ENCODE measurements around the gene MED6. TPM values are rescaled to one million over a fixed set of nuclear protein-coding genes. Genes with fewer than 3 reads are reported as not detected.

MED6 gene
- total RNA-seq, 1 experiment from 2014 or later = 36.6 TPM

DNA sequence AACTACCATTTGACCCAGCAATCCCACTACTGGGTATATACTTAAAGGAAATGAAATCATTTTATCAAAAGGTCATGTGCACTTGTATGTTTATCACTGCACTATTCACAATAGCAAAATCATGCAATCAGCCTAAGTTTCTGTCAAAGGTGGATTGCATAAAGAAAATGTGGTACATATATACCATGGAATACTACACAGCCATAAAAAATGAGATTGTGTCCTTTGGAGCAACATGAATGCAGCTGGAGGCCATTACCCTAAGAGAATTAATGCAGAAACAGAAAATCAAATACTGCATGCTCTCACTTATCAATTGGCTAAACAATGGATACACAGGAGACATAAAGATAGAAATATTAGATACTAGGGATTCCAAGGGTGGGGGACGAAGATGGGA is 27.4 kb downstream of the MED6 start:
- no peak for DNase-seq (ENCODE audit: low read depth in 1 of 2, low spot score in 2 of 2)
- Histone ChIP-seq H3K27ac (no peak overlapping the region), H3K4me1 (replicated peaks) (no peaks in the 10 kb centered on the region), H3K27me3 (replicated peaks) (no peaks in the 10 kb centered on the region), H3K36me3 (no peaks in the 10 kb centered on the region; the same call in 1 of the 2 replicates), H3K9me3 (replicated peaks) (no peaks in the 10 kb centered on the region), H3K4me3 (no peak overlapping the region)

DNA sequence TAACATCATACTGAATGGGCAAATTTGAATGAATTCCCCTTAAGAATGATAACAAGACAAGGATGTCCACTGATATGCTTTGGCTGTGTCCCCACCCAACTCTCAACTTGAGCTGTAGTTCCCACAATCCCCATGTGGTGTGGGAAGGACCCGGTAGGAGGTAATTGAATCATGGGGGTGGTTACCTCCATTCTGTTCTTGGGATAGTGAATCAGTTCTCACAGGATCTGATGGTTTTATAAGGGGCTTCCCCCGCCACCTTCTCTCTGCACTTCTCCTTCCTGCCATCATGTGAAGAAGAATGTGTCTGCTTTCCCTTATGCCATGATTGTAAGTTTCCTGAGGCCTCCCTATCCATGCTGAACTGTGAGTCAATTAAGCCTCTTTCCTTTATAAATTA is 29.3 kb downstream of the MED6 start:
- H3K4me3 ChIP-seq = no peak overlapping the region
- no peaks in the 10 kb centered on the region; the same call in 1 of the 2 replicates for H3K36me3 ChIP-seq
- no peak overlapping the region for H3K27ac ChIP-seq
- H3K4me1 ChIP-seq (replicated peaks) = no peaks in the 10 kb centered on the region
- DNase-seq (ENCODE audit: low read depth in 1 of 2, low spot score in 2 of 2) = no peak
- H3K27me3 ChIP-seq (replicated peaks) = no peaks in the 10 kb centered on the region
- no peaks in the 10 kb centered on the region for H3K9me3 ChIP-seq (replicated peaks)

DNA sequence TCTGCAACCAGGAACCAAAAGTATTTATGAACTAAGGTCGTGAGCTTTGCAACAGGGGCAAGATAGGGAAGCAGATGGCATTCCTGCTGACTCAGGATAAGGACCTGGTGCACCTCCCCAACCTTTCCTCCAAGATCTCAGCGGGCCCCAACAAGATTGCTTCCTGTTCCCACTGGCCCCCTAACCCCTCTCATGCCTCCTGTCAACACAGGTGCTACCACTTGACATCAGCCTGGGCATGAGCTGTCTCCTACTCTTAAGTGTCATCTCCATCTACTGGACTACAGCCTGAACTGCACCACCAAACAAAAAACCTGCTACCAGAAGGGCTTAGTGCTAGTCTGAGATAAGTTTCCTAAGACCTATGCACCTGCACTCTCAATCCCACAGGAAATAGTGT is 32.7 kb downstream of the MED6 start:
- H3K27ac ChIP-seq = no peak overlapping the region
- DNase-seq (ENCODE audit: low read depth in 1 of 2, low spot score in 2 of 2) = no peak
- no peaks in the 10 kb centered on the region for H3K4me1 ChIP-seq (replicated peaks)
- no peaks in the 10 kb centered on the region for H3K9me3 ChIP-seq (replicated peaks)
- no peak overlapping the region for H3K4me3 ChIP-seq
- peaks cover 13% of the 10 kb centered on the region for H3K36me3 ChIP-seq
- H3K27me3 ChIP-seq (replicated peaks) = no peaks in the 10 kb centered on the region

DNA sequence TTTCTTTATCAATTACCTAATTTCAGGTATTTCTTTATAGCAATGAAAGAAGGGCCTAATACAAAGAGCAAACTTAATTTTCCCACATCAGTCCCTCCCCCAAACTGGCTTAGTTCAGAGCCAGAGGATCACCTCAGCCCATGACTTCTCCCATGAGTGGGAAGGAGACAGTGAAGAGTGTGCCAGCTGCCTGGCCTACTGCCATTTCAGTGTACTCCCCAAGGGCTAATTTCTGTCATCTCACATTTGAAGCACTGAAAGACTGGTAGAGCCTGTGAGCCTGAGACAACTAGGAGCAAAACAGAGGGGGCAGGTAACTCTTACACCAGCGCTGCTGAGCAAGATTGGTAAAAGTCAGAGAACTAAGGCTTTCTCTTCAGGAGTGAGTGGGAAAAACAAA is 36.6 kb downstream of the MED6 start:
- DNase-seq (ENCODE audit: low read depth in 1 of 2, low spot score in 2 of 2) = no peak
- Histone ChIP-seq H3K4me3 (no peak overlapping the region), H3K27ac (no peak overlapping the region), H3K4me1 (replicated peaks) (no peaks in the 10 kb centered on the region), H3K27me3 (replicated peaks) (no peaks in the 10 kb centered on the region), H3K9me3 (replicated peaks) (no peaks in the 10 kb centered on the region), H3K36me3 (peaks cover 18% of the 10 kb centered on the region)

DNA sequence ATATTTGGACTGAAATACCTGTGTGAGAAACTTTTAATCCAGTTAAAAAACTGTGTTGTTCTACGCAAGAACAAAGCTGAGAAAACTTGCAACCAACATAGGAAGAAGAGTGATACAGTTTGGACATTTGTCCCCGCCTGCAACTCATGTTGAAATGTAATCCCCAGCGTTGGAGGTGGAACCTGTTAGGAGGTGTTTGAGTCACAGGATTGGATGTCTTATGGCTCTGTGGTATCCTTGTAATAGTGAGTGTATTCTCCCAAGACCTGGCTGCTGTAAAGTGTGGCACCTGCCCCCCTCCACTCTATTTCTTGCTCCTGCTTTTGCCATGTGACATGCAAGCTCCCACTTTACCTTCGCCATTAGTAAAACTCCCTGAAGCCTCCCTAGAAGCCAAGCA is 37.0 kb downstream of the MED6 start:
- no peaks in the 10 kb centered on the region for H3K9me3 ChIP-seq (replicated peaks)
- no peak overlapping the region for H3K4me3 ChIP-seq
- no peaks in the 10 kb centered on the region for H3K4me1 ChIP-seq (replicated peaks)
- no peaks in the 10 kb centered on the region for H3K27me3 ChIP-seq (replicated peaks)
- peaks cover 18% of the 10 kb centered on the region for H3K36me3 ChIP-seq
- no peak for DNase-seq (ENCODE audit: low read depth in 1 of 2, low spot score in 2 of 2)
- no peak overlapping the region for H3K27ac ChIP-seq

DNA sequence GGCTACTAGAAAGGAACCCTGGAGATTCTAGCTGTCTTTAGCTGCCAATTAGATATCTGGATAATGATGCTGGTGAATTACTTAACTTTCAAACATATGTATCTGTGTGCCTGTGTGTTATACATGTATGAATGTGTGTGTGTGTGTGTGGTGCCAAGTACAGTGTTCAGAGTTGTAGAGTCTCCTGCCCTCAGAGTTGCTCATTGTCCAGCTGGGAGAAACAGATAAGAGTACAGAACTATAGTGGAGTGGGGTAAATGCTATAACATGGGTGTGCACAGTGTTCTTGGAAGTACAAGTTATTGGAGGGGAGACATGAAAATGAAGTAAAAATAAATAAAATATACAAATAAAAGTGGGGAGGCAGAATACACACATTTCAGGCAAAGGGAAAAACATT is 42.1 kb downstream of the MED6 start:
- Histone ChIP-seq H3K4me3 (no peak overlapping the region), H3K27ac (no peak overlapping the region), H3K36me3 (peaks cover 7% of the 10 kb centered on the region), H3K4me1 (replicated peaks) (no peaks in the 10 kb centered on the region), H3K27me3 (replicated peaks) (no peaks in the 10 kb centered on the region), H3K9me3 (replicated peaks) (no peaks in the 10 kb centered on the region)
- DNase-seq (ENCODE audit: low read depth in 1 of 2, low spot score in 2 of 2) = no peak

DNA sequence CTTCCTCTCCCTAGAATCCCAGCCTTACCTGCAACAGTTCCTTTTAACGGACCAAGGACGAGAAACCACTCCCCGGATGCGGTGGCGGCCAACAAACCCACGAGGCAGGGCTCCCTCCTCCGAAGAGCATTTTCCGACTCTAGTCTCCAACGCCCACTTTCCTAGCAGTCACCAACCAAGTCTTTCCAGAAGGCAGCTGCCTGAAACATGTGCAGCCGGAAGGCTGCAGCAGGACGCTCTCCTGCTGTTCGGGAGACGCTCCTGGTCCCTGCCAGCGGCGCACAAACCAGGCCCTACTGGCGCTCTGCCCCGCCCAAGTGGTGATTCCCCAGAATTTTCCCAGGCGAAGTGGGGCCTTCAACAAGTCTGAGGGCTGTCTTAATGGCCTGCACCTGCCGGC is 44.6 kb downstream of the MED6 start:
- Histone ChIP-seq H3K36me3 (no peaks in the 10 kb centered on the region), H3K4me3 (no peak overlapping the region), H3K9me3 (replicated peaks) (no peaks in the 10 kb centered on the region), H3K27ac (no peak overlapping the region), H3K4me1 (replicated peaks) (no peaks in the 10 kb centered on the region), H3K27me3 (replicated peaks) (no peaks in the 10 kb centered on the region)
- no peak for DNase-seq (ENCODE audit: low read depth in 1 of 2, low spot score in 2 of 2)

DNA sequence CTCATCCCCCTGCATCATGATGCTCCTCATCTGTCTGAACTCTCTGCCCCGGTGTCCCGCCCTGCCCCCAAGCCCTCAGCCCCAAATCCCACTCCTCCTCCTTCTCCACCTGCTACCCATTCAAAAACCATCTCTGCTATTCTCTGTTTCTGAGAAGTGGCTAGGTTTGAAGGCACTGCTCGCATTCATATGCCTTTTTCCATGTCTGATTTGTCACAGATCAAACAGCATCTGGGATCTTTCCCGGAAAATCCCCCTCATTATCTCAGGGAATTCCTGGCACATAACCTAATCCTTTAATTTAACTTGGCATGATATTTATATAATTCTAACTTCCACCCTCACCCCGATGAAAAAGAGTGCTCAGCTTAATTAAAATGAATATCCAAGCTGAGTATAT is 62.4 kb downstream of the MED6 start:
- Histone ChIP-seq H3K36me3 (no peaks in the 10 kb centered on the region), H3K4me3 (no peak overlapping the region), H3K27me3 (replicated peaks) (no peaks in the 10 kb centered on the region), H3K4me1 (replicated peaks) (no peaks in the 10 kb centered on the region), H3K27ac (no peak overlapping the region), H3K9me3 (replicated peaks) (no peaks in the 10 kb centered on the region)
- no peak for DNase-seq (ENCODE audit: low read depth in 1 of 2, low spot score in 2 of 2)

DNA sequence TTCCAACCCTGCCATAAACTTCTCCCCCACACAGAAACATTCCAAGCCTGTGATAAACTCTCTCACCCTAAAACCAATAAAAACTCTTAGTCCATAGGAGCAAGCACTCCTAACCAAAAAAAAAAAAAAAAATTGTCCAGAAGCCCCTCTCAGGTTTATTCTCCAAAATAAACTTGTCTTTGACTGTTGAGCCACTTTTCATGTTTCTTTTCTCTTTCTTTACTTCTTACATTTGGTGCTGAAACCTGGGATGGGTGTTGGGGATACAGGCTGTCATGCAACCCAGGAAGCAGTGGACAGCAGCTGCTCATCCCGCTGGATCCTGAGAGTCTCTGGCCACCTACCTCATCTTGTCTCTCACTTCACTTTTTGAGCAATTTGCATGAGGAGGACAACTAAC is 63.6 kb downstream of the MED6 start:
- no peaks in the 10 kb centered on the region for H3K36me3 ChIP-seq
- no peak overlapping the region for H3K4me3 ChIP-seq
- H3K9me3 ChIP-seq (replicated peaks) = no peaks in the 10 kb centered on the region
- H3K4me1 ChIP-seq (replicated peaks) = no peaks in the 10 kb centered on the region
- H3K27me3 ChIP-seq (replicated peaks) = no peaks in the 10 kb centered on the region
- DNase-seq (ENCODE audit: low read depth in 1 of 2, low spot score in 2 of 2) = no peak
- H3K27ac ChIP-seq = no peak overlapping the region

DNA sequence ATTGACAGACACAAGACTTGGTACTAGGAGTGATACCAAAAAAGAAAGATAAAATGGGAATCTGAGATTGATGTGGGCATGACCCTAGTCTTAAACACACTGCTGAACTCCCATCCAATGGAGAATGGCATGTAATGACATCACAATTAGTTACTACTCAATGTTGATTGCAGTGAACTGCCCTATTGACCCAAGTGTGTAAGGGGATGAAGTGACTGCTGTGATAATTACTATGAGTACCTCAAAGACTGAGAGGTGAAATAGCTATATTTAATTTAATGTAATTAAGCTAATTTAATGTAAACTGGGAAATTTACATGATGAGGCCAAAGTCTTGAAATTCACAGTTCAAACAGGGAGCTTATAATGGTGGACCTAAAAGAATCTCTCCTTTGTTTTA is 65.6 kb downstream of the MED6 start, which contains the start of gene ADAM20:
TSS of gene ADAM20 (minus strand) at position 101 of the 400 bp plus-strand sequence. CDS start 10,247 bp downstream, outside the sequence.
- DNase-seq (ENCODE audit: low read depth in 1 of 2, low spot score in 2 of 2) = no peak
- no peak within 1 kb of the TSS for H3K27ac ChIP-seq
- H3K27me3 ChIP-seq (replicated peaks) = no peaks in the 10 kb centered on the region
- H3K9me3 ChIP-seq (replicated peaks) = no peaks in the 10 kb centered on the region
- no peaks in the 10 kb centered on the region for H3K4me1 ChIP-seq (replicated peaks)
- H3K4me3 ChIP-seq = no peak within 1 kb of the TSS
- no peaks in the 10 kb centered on the region for H3K36me3 ChIP-seq

Other genes starting within 250 kb of the MED6 start
- gene COX16, start 241.0 kb downstream of the MED6 start, total RNA-seq (2014; rRNA removed; shearing (Covaris generic)) = 43.9 and 74.1 TPM in 2 replicates
- gene SYNJ2BP, start 183.6 kb downstream of the MED6 start, total RNA-seq (2014; rRNA removed; shearing (Covaris generic)) = 20.4 and 20.6 TPM in 2 replicates
- gene ADAM21, start 148.5 kb downstream of the MED6 start, total RNA-seq (2014; rRNA removed; shearing (Covaris generic)) = 0.26 TPM in 1 of 2 replicates, not detected in the other
- 0.37 TPM in 1 of 2 replicates, not detected in the other for gene ADAM20, start 65.7 kb downstream of the MED6 start, total RNA-seq (2014; rRNA removed; shearing (Covaris generic))
- gene TTC9, start 41.3 kb upstream of the MED6 start, total RNA-seq (2014; rRNA removed; shearing (Covaris generic)) = 0.18 and 0.38 TPM in 2 replicates
- gene MAP3K9, start 208.9 kb upstream of the MED6 start, total RNA-seq (2014; rRNA removed; shearing (Covaris generic)) = 0.22 and 0.68 TPM in 2 replicates

Measured in SJSA1 (cell line).